ENCODE data around the gene JOSD2.

Gene JOSD2, protein sequence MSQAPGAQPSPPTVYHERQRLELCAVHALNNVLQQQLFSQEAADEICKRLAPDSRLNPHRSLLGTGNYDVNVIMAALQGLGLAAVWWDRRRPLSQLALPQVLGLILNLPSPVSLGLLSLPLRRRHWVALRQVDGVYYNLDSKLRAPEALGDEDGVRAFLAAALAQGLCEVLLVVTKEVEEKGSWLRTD

DNA sequence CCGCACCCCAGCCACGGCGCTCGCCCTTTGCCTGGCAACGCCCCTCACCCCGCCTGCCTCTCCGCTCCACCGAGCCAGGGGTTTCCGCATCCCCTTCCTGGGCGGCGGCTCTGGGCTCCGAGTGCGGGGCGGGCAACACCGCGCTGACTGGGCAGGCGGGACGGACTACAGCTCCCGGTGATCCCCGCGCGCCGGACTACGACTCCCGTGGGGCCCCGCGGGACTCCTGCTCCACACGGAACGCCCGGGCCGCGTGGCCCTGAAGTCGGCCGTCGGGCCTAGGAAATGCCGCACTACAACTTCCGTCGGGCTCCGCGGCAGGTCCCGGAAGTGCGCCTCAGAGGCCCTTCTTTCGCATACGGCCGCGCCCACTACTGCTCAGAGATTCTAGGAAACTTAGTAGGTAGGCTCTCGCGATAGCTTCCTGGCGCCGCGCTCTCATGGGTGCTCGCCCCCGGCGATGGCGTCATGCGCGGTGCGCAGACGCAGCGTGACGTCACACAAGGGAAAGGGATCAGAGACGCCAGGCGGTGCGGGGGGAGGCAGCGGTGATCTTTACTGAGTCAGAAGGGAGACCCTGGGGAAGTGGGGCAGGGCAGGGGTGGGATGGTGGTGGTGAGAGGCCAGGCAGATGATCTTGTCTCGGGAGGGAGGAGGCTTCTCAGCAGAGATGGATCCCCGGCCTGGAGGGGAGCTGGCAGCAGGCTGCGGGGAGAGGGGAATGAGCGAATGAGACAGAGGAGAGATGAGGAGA lies at the start of gene JOSD2:
Gene JOSD2 (minus strand): TSS at position 123 of the 754 bp plus-strand sequence. CDS start 760 bp downstream, outside the sequence.
- peak; percentile 93 to 96 for DNase-seq (ENCODE audit: extremely low read depth in 1 of 2, low read depth in 1 of 2)

DNA sequence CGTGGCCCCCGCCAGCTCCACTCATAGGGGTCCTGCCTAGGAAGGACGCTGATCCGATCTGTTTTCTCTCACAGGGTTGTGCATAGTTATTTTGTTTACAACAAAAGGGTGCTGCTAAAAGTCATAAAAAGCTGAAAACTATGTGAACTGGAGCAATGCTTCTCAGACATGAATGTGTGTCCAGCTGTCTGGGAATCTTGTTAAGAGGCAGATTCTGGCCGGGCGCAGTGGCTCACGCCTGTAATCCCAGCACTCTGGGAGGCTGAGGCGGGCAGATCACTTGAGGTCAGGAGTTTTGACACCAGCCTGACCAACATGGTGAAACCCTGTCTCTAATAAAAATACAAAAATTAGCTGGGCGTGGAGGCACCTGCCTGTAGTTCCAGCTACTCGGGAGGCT lies 48.6 kb upstream of the JOSD2 start:
- no peak for DNase-seq (ENCODE audit: extremely low read depth in 1 of 2, low read depth in 1 of 2)

DNA sequence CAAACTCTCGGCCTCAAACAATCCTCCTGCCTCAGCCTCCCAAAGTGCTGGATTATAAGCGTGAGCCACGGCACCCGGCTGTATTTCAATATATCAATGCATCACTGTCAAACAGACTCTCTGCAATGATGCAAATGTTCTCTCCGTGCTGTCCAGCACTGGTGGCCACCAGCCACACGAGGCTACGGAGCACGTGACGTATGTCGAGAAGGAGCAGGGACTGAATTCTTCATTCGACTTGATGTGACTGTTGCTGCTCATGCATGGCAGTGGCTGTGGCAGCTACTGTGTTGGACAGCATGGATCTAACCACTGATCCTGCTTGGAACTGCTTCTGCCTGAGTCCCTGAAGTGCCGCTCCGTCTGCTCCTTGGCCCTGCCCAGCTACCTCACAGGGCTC lies 47.5 kb upstream of the JOSD2 start:
- no peak for DNase-seq (ENCODE audit: extremely low read depth in 1 of 2, low read depth in 1 of 2)

DNA sequence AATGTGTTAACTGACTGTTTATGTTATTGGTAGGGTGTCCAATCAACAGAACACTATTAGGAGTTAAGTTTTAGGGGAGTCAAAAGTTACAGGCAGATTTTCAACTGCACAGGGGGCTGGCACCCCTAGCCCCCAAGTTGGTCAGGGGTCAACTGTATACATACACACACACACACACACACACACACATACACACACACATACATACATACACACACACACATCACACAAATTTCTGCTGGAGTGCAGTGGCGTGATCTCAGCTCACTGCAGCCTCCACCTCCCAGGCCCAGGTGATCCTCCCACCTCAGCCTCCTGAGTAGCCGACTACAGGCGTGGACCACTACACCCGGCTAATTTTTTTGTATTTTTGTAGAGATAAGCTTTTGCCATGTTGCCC lies 47.0 kb upstream of the JOSD2 start:
- no peak for DNase-seq (ENCODE audit: extremely low read depth in 1 of 2, low read depth in 1 of 2)

DNA sequence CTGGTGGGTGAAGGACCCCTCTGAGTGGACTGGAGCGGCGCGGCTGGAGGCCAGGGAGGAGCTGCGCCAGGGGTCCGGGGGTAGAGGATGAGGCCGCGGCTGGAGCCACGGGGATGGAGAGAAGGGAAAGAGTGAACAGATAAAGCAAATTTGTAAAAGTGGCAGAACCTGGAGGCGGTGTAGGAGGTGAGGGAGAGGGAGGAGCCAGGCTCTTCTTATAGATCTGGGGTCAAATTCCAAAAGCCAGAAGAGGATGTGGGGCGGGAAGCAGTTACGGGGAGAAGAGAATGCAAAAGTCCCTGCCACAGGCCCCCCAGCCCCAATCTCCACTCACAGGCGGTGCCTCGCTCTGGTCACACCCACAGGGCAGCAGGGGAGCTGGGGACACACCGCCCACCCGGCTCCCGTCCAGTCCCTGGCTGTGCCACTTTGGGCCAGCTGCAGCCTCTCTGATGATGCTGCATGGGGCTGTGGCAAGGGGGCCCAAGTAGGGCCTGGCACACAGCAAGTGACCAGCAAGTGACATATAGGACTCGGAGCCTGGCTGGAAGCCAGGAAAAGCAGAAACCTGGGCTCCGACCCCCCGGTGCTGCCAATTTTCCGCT lies 46.1 kb upstream of the JOSD2 start:
- no peak for DNase-seq (ENCODE audit: extremely low read depth in 1 of 2, low read depth in 1 of 2)

DNA sequence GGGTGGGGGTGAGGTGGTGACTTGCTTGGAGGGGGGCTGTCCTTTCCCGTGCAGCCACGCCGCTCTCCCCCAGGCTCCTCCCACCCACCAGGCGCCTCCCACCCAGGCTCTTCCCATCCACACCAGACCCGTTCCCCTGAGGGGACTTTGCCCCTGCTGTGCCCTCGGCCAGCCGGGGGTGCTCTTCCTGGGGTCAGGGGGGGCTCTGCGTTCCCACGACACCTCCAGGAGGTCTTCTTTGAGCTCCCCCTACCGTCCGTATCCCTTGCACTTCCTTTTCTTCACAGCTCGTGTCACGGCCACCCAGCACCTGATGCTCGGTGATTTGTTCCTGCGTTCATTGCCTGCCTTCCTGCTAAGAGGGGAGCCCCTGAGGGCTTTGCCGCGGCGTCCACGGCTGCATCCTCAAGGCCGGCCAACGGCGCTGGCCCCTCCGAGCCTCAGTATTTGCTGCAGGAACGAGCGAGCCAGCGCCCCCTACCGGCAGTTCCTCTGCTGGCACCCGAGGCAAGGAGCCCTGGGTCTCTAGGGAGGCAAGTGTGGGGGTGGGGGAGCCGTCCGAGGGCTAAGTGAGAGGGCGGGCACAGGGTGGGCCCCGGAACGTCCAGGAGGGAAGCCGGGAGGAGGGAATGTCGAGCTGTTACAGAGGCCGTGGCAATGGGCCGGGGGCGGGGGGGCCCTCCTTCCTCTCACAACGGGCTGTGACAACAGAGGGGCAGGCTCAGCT lies 45.5 kb upstream of the JOSD2 start:
- peak; percentile 21 to 62 for DNase-seq (ENCODE audit: extremely low read depth in 1 of 2, low read depth in 1 of 2)

DNA sequence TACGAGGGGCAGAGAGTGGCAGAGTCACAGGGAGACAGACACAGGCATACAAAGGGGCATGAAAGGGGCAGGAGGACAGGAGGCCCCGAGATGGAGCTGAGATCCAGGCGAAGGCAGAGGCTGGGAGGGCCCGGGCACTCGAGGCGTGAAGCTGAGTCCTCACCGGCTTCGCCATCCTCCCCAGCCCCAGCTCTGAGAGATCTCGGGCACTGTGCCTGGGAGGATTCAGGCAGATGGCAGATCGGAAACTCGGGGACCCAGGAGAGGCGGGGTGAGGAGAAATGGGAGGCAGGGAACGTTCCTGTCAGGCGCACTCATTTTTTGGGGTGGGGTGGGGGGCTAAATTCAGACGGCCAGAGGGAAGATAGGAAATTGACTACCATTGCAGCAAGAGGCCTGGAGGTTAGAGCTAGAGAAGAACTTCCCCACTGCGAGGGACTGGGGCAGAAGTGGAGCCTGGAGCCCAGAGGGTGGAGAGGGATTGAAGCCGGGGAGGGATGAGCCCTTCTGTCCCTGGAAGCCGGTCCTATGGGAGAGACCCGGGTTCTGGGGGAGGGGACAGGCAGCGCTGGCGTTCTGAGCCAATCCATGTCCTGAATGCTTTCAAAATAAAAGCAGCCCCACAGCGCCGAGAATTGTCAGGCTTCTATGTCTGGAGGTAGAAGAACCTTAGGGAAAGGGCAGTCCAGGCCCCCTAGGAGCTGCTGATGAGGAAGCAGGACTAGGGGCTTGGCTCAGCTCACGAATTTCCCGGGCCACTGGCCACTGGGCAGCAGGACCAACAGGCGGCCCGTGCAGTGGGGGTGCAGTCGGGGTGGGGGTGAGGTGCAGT lies 44.7 kb upstream of the JOSD2 start:
- no peak for DNase-seq (ENCODE audit: extremely low read depth in 1 of 2, low read depth in 1 of 2)

DNA sequence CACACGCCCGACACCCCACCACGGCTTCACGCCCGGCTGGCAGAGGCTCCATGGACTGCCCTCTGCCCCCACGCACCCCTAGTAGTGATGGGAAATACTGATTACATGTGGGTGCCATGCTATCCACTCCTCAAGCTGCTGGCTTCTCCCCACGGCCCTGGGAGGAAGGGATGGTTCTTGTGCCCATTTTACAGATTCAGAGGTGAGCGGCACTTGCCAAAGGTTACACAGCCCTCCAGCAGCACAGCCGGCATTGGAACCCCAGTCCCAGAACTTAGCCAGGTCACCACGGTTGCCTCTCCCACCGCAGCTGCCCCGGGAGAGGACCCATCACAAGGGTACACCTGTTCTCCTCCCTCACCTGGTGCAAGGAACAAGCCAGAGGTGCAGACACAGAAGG lies 44.0 kb upstream of the JOSD2 start:
- DNase-seq (ENCODE audit: extremely low read depth in 1 of 2, low read depth in 1 of 2), result no peak

DNA sequence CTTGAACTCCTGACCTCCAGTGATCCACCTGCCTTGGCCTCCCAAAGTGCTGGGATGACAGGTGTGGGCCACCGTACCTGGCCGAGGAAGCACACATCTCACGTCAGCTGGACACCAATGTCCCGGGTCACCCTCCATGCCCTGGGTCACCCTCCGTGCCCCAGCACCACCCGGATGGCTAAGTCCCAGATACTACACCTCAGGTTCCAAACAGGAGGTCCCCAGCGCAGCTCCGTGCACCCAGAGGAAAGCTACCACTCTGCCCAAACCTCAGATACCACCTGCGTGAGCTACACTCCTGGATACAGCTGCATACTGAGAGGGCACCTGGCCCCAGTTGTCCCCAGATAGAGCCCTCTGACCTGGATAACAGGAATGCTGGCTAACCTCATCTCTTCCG lies 43.2 kb upstream of the JOSD2 start:
- no peak for DNase-seq (ENCODE audit: extremely low read depth in 1 of 2, low read depth in 1 of 2)

DNA sequence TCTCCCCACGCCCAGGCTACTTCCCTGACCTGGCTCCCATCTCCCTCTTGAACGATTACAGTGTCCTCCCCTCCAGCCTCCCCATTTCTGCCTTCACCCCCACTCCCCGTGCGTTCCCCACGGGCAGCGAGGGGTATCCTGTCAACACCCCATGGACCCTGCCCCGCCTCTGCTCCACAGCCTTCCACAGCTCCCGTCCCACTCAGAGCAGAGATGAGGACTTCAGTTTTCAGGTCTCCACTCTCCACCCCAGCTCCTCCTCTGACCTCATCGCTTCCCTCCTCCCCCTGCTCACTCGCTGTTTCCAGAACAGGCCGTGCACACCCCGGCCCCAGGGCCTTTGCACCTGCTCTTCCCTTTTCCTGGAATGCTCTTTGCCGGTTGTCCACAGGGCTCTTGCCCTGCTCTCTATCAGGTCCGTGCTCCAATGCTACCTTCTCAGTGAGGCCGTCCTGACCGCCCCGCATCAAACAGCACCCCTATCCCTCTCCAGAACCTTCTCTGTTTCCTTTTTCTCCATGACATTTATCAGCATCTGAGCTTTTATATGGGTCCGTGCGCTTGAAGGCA lies 42.2 kb upstream of the JOSD2 start:
- DNase-seq (ENCODE audit: extremely low read depth in 1 of 2, low read depth in 1 of 2), result no peak

DNA sequence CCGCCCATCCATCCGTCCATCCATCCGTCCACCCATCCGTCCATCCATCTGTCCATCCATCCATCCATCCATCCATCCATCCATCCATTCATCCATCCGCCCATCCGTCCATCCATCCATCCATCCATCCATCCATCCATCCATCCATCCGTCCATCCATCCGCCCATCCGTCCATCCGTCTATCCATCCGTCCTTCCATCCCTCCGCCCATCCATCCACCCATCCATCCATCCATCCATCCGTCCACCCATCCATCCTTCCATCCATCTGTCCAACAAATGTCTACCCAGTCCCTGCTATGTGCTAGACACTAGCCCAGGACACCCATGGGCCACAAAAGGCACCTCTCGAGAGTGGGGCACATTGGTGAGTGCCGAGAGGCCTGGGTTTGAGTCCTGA lies 41.5 kb upstream of the JOSD2 start:
- DNase-seq (ENCODE audit: extremely low read depth in 1 of 2, low read depth in 1 of 2), result no peak

DNA sequence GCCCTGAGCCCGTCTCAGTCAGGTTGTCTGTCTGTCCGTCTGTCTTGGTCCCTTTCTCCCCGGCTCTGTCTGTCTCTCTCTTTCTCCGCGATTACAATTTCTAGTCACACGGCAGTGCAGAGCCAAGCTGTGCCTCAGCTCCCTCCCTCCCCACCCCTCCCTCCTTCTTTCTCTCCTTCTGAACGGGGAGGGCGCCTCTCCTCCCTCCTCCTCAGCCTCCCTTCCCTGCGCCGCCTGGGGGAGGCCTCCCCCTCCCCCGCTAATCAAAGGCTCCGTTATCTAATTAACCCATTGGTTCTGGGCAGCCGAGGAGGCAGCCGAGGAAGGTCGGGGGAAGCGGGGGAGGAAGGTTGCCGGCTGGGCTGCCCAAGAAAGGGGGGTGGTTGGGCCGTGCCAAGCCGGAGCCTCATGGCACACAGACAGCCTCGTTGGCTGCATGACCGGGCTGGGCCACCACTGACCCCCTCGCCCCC lies 40.8 kb upstream of the JOSD2 start:
- no peak for DNase-seq (ENCODE audit: extremely low read depth in 1 of 2, low read depth in 1 of 2)

DNA sequence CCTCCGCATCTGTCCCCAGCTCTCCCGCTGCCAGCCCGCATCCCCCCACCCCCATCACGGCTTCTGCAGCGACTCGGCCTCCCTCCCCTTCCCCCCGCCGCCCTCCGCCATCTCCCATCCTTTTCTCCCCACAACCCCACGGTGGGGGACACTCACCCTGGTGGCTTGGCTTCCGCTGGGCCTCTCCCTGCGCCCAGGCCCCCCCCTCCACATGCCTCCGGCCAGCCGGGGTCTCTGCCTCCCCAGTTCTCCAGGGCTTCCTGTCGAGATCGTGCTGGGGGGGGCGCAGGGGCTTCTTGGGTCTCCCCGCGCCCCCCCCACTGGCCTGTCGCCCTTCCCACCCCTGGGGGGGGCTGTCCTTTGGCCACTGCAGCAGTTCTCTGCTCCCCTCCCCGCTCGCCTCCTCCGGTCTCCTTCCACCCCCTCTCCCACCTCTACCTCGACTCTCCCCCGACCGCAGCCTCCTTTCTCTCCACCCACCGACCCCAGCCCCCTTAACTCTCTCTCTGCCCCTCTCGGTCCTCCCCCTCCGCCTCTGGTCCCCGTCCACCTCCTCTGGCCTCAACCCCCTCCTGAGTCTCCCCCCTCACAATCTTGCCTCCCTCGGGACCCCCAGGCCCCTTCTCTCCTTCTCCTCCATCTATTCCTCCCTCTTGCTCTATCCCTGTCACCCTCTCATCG lies 40.2 kb upstream of the JOSD2 start:
- no peak for DNase-seq (ENCODE audit: extremely low read depth in 1 of 2, low read depth in 1 of 2)

DNA sequence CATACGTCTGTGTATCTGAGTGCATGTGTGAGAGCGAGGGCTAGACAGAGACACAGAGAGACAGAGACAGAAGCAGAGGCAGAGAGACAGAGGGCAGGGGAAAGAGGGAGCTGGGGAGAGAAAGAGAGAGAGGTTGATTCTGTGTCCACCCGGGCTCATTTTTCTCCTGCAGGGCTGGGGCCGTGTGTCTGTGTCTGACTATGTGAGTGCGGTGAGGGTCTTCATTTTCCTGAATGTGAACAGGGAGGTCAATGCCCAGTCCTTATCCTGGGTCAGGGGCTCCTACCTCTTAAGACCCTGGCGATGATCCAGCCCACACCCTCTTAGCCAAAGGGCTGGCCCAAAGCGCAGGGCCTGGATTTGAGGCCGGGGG lies 39.6 kb upstream of the JOSD2 start:
- DNase-seq (ENCODE audit: extremely low read depth in 1 of 2, low read depth in 1 of 2), result no peak

DNA sequence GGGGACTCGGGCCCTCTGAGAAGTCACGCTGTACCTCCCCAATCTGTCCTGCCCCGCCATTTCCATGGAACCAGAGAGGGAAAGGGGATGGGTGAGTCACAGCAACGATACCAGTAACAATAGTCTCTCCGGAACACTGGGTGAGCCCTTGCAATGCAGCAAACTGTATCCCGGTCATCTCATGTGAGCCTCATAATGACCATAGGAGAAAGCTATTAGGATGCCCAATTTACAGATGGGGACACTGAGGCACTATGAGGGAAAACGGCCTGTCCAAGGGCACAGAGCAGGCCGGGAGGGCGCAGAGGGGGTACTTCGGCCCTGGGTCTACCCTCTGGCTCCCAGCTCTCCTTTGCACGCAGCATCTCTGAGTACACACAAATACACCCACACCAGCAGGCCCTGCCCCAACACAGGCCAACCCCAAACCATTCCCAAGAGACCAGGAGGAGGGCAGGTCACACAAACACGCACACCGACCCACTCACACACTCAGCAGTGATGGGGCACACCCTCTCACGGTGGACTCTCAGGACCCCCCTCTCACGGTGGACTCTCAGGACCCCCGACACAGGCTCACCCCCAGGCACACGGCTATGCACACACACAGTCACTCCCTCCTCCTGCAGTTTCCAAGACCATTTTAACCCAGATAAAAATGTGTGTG lies 39.1 kb upstream of the JOSD2 start:
- no peak for DNase-seq (ENCODE audit: extremely low read depth in 1 of 2, low read depth in 1 of 2)

DNA sequence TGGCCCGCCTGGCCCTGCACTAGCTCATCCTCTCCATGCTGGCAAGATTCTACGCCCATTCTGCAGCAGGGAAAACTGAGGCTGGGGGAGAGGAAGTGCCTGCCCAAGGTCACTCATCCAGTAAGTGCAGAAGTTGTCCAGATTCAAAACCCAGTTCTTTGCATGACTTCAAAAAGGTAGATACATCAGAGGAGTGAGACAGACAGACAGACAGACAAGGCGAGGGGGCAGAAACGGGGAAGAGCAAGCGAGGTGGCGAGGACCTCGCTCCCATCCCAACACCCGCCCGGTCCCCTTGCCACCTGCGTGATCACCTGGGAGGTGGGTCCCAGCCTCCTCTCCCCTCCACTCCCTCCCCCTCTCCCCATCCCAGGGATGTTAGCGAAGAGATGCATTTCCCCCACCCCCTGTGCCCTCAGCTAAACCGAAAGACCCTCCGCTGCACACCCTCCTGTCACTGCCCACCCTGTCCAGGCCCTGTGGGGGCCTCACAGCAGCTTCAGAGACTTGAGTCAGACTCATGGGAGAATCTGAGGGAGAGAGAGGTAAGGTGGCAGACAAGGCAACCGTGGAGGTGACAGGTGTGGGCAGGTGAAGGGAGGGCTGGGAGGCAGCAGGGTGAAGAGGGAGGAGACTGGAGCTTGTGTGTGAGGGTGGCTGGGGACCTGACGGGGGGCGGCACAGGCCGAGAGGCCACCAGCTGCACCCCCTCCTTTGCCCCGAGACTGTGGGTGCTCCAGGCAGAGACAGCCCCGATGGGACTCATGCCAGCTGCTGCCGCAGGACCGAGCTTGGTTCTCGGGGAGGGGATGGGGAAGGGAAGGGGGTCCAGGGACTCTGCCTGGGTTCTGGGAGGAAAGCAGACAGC lies 38.3 kb upstream of the JOSD2 start:
- no peak for DNase-seq (ENCODE audit: extremely low read depth in 1 of 2, low read depth in 1 of 2)

DNA sequence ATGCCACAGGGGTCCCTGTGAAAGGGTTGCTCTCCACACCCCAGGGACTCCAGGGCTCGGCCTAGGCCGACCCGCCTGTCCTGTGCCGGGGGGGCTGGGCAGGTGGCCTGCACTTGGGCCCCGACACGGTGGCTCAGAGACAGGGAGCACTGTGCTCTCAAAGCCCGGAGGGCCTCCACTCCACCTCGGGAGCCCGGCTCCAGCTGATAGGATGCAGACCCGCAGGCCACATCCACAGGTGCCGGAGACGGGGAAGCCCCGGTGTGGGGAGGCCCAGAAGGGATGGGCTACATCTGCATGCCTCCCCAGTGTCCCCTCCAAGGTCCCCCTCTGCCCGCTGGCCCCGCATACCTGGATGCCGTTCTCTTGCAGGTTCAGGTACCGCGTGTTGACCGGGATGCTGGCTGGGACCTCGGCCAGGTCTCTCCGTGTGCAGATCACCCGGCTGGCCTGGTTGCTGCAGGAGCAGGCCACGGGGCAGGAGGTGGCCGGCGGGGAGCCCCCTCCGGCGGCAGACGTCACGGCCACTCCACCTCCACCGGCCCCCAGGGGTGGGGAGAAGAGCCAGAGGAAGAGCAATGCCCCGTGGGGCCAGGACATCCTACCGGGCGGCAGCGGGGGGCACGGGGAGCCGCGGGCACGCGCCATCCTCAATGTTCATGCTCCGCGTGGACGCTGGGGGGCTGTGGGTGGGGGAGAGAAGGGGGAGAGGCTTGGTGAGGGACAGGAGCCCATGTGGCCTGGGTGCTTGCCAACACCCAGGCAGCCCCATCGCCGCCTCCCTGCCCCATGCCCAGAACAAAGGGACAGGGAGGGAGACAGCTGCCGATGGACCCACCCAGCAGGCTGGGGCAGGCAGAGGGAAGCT lies 37.4 kb upstream of the JOSD2 start:
- no peak for DNase-seq (ENCODE audit: extremely low read depth in 1 of 2, low read depth in 1 of 2)

All from activated CD8-positive, alpha-beta memory T cell treated with anti-CD3 and anti-CD28 coated beads for 1 hour (primary cell).